ENCODE results near the gene XPO5. TPM values are rescaled to one million over a fixed set of nuclear protein-coding genes. Genes with fewer than 3 reads are reported as not detected.

XPO5 gene
- total and polyA plus RNA-seq, 9 of the 15 experiments (the other 6 are each of a cell fraction or from before 2014, with no cell fraction given), result 36.0 to 170 (median 99.1) TPM

GRCh38 chr6:43570876-43571441, 4.9 kb downstream of the XPO5 start (continued):
- TF ChIP-seq ZNF239 (CRISPR knock-in tag; IDR thresholded peaks at IDR 0.05) (peak; percentile 72), ZMIZ1 (IDR thresholded peaks at IDR 0.05; ENCODE audit: low read depth in 2 of 2, low read length in 2 of 2) (no peak), ETS2 (tag; IDR thresholded peaks at IDR 0.05; ENCODE audit: borderline replicate concordance, poor library complexity, severe bottlenecking) (no peak), SAFB2 (IDR thresholded peaks at IDR 0.05; ENCODE audit: borderline replicate concordance, low read depth, low read length, severe bottlenecking) (no peak), NR2C1 (IDR thresholded peaks at IDR 0.05) (no peak), NR2C1 (tag; IDR thresholded peaks at IDR 0.05) (peak; percentile 68), PPARD (CRISPR knock-in tag; IDR thresholded peaks at IDR 0.05) (no peak), USF2 (CRISPR knock-in tag; IDR thresholded peaks at IDR 0.05) (no peak), REST (IDR thresholded peaks at IDR 0.05; ENCODE audit: borderline replicate concordance) (no peak), REST (CRISPR knock-in tag; IDR thresholded peaks at IDR 0.05; ENCODE audit: low read depth) (no peak), ZNF511 (CRISPR knock-in tag; IDR thresholded peaks at IDR 0.05) (no peak), ZNF133 (CRISPR knock-in tag; IDR thresholded peaks at IDR 0.05) (no peak), KDM5B (IDR thresholded peaks at IDR 0.05; ENCODE audit: insufficient replicate concordance, low read depth, low read length) (no peak), ILF3 (IDR thresholded peaks at IDR 0.05; ENCODE audit: borderline replicate concordance) (no peak), SMAD2 (IDR thresholded peaks at IDR 0.05; ENCODE audit: low read depth, low read length) (no peak)
